ENCODE results near the gene SUMF2.
"Not testable (repeated sequence)": the region's sequence is repeated elsewhere in the genome, so short reads cannot be mapped to it uniquely, and the experiment has no call there.

The SUMF2 gene

DNA sequence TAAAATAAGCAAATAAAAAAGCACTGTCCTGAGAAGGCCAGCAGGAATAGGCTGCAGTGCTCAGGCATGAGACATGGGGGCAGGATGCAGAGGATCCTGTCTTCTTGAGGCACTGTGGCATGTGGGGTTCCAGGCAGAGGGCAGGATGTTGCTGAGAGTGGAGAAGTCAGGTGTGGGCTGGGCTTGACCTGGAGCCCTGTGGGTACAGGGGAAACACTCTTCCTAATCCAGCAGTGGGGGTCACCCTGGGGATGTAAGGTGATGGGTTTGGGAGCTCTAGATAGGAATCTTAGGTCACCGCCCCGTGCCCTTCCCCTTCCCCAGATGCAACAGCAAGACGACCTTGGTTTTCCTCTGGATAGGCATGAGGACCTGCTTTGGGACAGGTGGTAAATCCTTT, 13.6 kb downstream of the SUMF2 start:
- H3K27ac Mint-ChIP-seq (ENCODE audit: low read depth), result no peak overlapping the region
- no peak overlapping the region for H3K4me3 Mint-ChIP-seq
- no peak for DNase-seq (ENCODE audit: low spot score in 2 of 2)
- no peaks in the 10 kb centered on the region for H3K9me3 Mint-ChIP-seq
- peaks cover 6% of the 10 kb centered on the region for H3K4me1 Mint-ChIP-seq
- no peaks in the 10 kb centered on the region for H3K27me3 Mint-ChIP-seq
- H3K36me3 Mint-ChIP-seq (ENCODE audit: insufficient read depth), result peaks cover 22% of the 10 kb centered on the region
- ATAC-seq (replicated peaks; ENCODE audit: extremely low read depth, poor library complexity, severe bottlenecking), result no peak

DNA sequence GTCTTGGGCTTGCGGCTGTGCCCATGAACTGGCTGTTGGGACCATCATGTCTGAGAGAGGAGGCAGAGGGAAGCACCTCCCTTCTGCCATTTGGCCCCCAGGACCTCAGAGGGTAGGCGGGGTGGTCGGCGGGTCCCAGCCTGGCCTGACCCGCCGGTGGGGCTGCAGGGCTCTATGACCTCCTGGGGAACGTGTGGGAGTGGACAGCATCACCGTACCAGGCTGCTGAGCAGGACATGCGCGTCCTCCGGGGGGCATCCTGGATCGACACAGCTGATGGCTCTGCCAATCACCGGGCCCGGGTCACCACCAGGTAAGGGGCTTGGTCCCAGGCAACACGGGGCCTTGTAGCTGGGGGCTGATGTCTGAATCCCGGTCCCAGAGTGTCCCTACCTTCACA, 14.1 kb downstream of the SUMF2 start:
- no peaks in the 10 kb centered on the region for H3K27me3 Mint-ChIP-seq
- no peak overlapping the region for H3K4me3 Mint-ChIP-seq
- H3K4me1 Mint-ChIP-seq, result peaks cover 6% of the 10 kb centered on the region
- no peak for DNase-seq (ENCODE audit: low spot score in 2 of 2)
- H3K9me3 Mint-ChIP-seq, result no peaks in the 10 kb centered on the region
- H3K36me3 Mint-ChIP-seq (ENCODE audit: insufficient read depth), result peaks cover 22% of the 10 kb centered on the region
- ATAC-seq (replicated peaks; ENCODE audit: extremely low read depth, poor library complexity, severe bottlenecking), result no peak
- no peak overlapping the region for H3K27ac Mint-ChIP-seq (ENCODE audit: low read depth)

DNA sequence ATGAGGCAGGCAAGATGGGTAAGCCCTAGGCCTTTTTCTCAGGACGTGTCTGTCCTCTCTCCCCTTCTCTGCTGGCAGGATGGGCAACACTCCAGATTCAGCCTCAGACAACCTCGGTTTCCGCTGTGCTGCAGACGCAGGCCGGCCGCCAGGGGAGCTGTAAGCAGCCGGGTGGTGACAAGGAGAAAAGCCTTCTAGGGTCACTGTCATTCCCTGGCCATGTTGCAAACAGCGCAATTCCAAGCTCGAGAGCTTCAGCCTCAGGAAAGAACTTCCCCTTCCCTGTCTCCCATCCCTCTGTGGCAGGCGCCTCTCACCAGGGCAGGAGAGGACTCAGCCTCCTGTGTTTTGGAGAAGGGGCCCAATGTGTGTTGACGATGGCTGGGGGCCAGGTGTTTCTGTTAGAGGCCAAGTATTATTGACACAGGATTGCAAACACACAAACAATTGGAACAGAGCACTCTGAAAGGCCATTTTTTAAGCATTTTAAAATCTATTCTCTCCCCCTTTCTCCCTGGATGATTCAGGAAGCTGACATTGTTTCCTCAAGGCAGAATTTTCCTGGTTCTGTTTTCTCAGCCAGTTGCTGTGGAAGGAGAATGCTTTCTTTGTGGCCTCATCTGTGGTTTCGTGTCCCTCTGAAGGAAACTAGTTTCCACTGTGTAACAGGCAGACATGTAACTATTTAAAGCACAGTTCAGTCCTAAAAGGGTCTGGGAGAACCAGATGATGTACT, 15.5 kb downstream of the SUMF2 start:
- DNase-seq (ENCODE audit: low spot score in 2 of 2) (no peak), ATAC-seq (replicated peaks; ENCODE audit: extremely low read depth, poor library complexity, severe bottlenecking) (no peak)
- Mint-ChIP-seq H3K9me3 (no peaks in the 10 kb centered on the region), H3K36me3 (ENCODE audit: insufficient read depth) (peaks cover 11% of the 10 kb centered on the region), H3K4me3 (no peak overlapping the region), H3K27me3 (no peaks in the 10 kb centered on the region), H3K4me1 (no peaks in the 10 kb centered on the region), H3K27ac (ENCODE audit: low read depth) (peak overlapping the region; percentile 40)

DNA sequence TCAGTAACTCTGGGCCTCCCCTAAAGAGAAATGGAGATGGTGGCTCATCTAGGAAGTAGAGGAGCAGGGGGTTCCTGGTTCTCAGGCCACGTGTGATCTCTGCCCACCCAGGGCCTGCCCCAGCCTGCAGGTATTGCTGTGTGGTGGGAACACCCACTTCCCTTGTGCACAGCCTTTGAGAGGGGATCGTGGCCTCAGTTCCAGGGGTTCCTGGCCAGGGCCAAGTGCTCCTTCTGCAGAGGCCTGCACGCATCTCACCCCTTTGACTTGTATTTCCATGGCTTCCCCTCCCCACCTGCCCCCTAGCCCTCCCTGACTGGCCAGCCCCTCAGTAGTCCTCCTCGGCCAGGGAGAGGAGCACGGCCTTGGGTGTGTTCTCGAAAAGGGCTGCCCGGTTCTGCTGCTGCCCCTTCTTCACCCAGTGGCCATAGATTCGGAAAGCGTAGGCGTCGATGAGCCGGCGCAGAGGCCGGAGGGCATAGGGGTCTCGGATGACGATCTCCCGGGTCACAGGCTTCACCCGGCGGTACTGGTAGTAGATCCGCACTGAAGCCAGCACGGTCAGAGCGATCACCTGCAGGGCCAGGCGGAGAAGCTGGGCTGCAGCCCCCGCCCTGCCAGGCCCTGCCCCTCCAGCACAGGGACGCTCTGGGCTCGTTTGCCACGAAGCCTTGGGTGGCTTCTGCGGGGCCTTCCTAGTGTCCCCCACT, 16.8 kb downstream of the SUMF2 start:
- not testable (repeated sequence) for ATAC-seq (replicated peaks; ENCODE audit: extremely low read depth, poor library complexity, severe bottlenecking); H3K27ac Mint-ChIP-seq (ENCODE audit: low read depth); H3K4me3 Mint-ChIP-seq; H3K9me3 Mint-ChIP-seq; H3K27me3 Mint-ChIP-seq; H3K4me1 Mint-ChIP-seq; H3K36me3 Mint-ChIP-seq (ENCODE audit: insufficient read depth); DNase-seq (ENCODE audit: low spot score in 2 of 2)

DNA sequence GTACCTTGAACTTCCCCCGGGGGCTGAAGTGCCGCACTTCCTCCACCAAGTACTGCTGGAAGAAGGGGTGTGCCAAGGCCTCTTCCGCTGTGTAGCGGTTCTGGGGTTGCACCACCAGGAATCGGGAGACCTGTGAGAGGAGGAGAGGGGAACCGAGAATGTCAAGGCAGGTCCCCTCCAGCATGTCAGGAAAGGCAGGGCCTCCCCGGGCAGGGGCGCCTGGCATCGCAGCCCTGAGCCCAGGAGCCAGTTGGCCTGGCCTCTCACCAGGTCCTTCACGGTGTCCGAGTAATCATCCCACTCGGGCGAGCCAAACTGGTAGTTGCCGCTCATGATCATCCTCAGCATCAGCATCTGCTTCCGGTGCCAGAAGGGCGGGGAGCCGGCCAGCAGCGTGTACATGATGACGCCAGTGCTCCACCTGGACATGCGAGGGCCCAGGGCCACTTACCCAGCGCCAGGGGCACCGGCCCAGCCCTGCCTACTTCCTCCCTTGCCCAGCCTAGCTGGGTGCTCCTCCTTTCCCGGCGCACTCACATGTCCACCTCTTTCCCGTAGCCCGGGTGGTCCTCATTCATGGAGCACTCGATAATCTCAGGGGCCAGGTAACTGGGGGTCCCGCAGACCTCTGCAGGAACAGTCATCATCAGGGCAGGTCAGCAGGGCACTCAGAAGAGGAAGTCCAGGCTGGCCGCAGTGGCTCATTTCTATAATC, 17.7 kb downstream of the SUMF2 start:
- Mint-ChIP-seq H3K27ac (ENCODE audit: low read depth) (no peak overlapping the region), H3K4me3 (no peak overlapping the region), H3K4me1 (no peaks in the 10 kb centered on the region), H3K27me3 (no peaks in the 10 kb centered on the region), H3K36me3 (ENCODE audit: insufficient read depth) (peaks cover 9% of the 10 kb centered on the region), H3K9me3 (no peaks in the 10 kb centered on the region)
- ATAC-seq (replicated peaks; ENCODE audit: extremely low read depth, poor library complexity, severe bottlenecking), result no peak
- no peak for DNase-seq (ENCODE audit: low spot score in 2 of 2)

DNA sequence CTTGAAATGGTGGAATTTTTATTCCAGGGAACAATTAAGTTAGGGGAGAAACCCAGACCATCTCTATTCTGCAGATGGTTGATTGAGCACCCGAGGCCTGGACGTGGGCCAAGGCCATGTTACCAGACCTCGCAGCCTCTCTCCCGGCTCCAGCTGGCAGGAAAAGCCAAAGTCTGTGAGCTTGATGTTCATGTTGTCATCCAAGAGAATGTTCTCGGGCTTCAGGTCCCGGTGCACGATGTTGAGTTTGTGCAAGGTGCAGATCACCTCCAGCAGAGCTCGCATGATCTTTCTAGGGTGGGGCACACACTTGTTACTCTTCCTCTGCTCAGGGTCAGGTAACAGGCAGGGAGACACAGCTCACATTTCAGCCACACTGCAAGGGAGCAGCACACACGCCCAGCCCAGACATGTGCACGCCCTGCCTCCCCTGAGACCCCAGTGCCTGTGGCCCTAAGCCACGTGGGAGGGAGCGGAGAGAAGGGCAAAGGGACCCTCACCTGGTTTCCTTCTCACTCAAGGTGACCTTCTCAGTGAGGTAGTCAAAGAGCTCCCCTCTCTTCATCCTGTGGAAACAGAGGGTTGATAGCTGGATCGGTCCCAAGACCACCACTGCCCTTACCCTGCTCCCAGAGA, 19.2 kb downstream of the SUMF2 start:
- ATAC-seq (replicated peaks; ENCODE audit: extremely low read depth, poor library complexity, severe bottlenecking) (no peak), DNase-seq (ENCODE audit: low spot score in 2 of 2) (no peak)
- no peak overlapping the region for H3K4me3 Mint-ChIP-seq
- H3K9me3 Mint-ChIP-seq, result no peaks in the 10 kb centered on the region
- no peaks in the 10 kb centered on the region for H3K4me1 Mint-ChIP-seq
- H3K36me3 Mint-ChIP-seq (ENCODE audit: insufficient read depth), result peaks cover 7% of the 10 kb centered on the region
- H3K27me3 Mint-ChIP-seq, result no peaks in the 10 kb centered on the region
- H3K27ac Mint-ChIP-seq (ENCODE audit: low read depth), result no peak overlapping the region

DNA sequence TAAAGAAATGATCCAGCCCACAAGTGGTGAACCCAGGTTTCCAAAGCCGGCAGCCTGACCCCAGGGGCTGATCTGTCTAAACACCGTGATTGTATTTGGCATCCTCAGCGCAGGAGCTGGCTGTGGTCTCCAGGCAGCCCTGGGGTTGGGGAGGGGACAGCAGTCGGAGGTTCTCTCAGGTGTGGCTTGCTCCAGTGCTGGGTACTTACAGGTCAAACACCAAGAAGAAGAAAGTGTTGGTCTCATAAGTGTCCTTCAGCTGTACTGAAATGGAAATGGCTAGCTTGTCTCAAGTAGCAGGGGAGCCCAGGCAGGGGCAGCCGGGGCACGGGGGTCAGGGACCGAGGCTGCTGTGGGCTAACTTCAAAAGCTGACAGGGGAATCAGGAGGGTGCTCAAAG, 22.7 kb downstream of the SUMF2 start:
- Mint-ChIP-seq H3K4me1 (no peaks in the 10 kb centered on the region), H3K4me3 (no peak overlapping the region), H3K27ac (ENCODE audit: low read depth) (no peak overlapping the region), H3K9me3 (no peaks in the 10 kb centered on the region), H3K36me3 (ENCODE audit: insufficient read depth) (peaks cover 10% of the 10 kb centered on the region), H3K27me3 (no peaks in the 10 kb centered on the region)
- ATAC-seq (replicated peaks; ENCODE audit: extremely low read depth, poor library complexity, severe bottlenecking) (no peak), DNase-seq (ENCODE audit: low spot score in 2 of 2) (no peak)

DNA sequence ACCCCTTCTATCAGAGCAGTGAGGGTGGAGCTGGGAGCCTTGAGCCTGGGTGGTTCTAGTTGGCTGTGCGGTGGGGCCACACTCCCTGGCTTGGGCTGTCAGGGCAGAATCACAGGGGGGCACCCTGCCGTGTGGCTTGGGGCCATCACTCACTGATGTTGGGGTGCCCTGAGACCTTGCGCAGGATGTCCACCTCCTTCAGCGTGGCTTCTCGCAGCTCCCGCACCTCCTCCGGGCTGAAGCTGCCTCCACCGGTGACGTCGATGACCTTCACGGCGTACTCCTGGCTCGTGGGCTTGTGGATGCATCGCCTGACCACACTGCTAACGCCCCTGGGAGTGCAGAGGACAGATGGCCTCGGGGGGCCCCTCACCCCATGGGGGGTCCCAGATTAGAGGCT, 23.4 kb downstream of the SUMF2 start:
- Mint-ChIP-seq H3K4me1 (no peaks in the 10 kb centered on the region), H3K27ac (ENCODE audit: low read depth) (no peak overlapping the region), H3K36me3 (ENCODE audit: insufficient read depth) (peaks cover 10% of the 10 kb centered on the region), H3K9me3 (no peaks in the 10 kb centered on the region), H3K4me3 (no peak overlapping the region), H3K27me3 (no peaks in the 10 kb centered on the region)
- DNase-seq (ENCODE audit: low spot score in 2 of 2), result no peak
- no peak for ATAC-seq (replicated peaks; ENCODE audit: extremely low read depth, poor library complexity, severe bottlenecking)

DNA sequence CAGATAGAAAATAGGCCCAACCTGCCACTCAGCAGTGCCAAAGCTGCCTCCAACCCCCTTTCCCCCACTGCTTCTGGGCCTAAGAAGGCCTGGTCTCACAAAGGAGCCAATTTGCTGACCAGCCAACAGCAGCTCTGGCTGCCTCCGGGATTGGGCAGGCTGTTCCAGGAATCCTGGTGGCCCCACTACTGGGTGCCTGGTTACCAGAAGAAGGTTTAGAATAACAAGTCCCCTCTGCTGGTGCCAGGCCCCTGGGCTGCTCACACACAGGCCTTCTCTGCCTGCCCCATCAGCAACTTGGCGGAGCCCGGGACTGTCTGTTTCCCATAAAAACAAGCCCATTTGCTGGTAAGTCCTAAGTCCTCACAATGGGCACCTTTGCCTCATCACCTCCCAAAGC, 27.5 kb downstream of the SUMF2 start:
- Mint-ChIP-seq H3K27me3 (no peaks in the 10 kb centered on the region), H3K27ac (ENCODE audit: low read depth) (no peak overlapping the region), H3K4me3 (no peak overlapping the region), H3K4me1 (no peaks in the 10 kb centered on the region), H3K9me3 (no peaks in the 10 kb centered on the region), H3K36me3 (ENCODE audit: insufficient read depth) (peaks cover 14% of the 10 kb centered on the region)
- ATAC-seq (replicated peaks; ENCODE audit: extremely low read depth, poor library complexity, severe bottlenecking), result no peak
- no peak for DNase-seq (ENCODE audit: low spot score in 2 of 2)

DNA sequence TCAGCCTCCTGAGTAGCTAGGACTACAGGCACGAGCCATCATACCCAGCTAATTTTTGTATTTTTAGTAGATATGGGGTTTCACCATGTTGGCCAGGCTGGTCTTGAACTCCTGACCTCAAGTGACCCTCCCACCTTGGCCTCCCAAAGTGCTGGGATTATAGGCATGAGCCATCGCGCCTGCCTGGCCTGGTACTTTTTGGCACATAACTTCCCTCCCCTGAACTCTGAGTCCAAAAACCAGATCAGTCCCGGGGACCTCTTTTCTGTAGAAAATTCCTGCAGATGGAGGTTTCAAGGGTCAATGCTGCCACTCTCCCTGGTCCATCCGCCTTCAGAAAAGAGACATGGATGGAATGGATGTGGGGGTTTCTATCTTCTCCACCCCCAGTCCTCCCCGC, 28.3 kb downstream of the SUMF2 start:
- H3K4me3 Mint-ChIP-seq; H3K4me1 Mint-ChIP-seq; H3K9me3 Mint-ChIP-seq; H3K27me3 Mint-ChIP-seq; ATAC-seq (replicated peaks; ENCODE audit: extremely low read depth, poor library complexity, severe bottlenecking); DNase-seq (ENCODE audit: low spot score in 2 of 2); H3K27ac Mint-ChIP-seq (ENCODE audit: low read depth): not testable (repeated sequence)
- peaks cover 16% of the 10 kb centered on the region for H3K36me3 Mint-ChIP-seq (ENCODE audit: insufficient read depth)

DNA sequence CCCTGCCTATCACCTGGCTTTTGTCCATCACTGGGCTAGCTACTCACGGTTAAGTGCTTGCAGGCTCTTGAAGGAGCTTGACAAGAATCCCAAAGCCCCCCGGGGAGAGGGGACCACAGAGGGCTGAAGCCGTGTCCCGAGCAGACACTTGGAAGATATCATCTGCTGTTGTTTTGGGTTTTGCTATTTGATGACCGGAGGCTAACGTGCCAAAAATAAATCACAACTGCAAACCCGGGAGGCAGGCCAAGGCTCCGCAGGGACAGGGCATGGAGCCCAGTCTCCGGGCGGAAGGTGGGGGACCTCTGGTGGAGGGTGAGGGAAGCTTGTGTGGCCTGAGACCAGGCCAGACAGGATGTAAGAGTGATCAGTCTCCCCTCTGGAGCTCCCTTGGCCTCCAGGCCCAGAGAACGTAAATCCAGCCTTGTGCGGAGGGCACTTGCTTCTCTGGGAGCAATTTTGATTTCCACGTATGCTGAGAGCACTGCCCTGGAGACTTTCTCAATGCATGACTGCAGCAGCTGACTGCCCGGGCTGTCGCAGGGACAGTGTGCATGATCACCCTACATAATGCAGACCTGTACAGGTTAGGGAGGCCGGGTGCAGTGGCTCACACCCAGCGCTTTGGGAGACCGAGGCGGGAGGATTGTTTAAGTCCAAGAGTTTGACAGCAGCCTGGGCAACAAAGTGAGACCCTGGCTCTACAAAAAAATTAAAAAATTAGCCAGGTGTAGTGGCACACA, 28.9 kb downstream of the SUMF2 start, which contains the start of gene PHKG1:
Gene PHKG1, minus strand, starts transcription at position 164 of the 743 bp plus-strand sequence. CDS start 4,011 bp downstream, outside the sequence.
- H3K9me3 Mint-ChIP-seq, result no peaks in the 10 kb centered on the region
- H3K4me1 Mint-ChIP-seq, result no peaks in the 10 kb centered on the region
- H3K27me3 Mint-ChIP-seq, result no peaks in the 10 kb centered on the region
- ATAC-seq (replicated peaks; ENCODE audit: extremely low read depth, poor library complexity, severe bottlenecking) (no peak), DNase-seq (ENCODE audit: low spot score in 2 of 2) (no peak)
- no peak within 1 kb of the TSS for H3K4me3 Mint-ChIP-seq
- H3K27ac Mint-ChIP-seq (ENCODE audit: low read depth), result no peak within 1 kb of the TSS
- peaks cover 18% of the 10 kb centered on the region for H3K36me3 Mint-ChIP-seq (ENCODE audit: insufficient read depth)

DNA sequence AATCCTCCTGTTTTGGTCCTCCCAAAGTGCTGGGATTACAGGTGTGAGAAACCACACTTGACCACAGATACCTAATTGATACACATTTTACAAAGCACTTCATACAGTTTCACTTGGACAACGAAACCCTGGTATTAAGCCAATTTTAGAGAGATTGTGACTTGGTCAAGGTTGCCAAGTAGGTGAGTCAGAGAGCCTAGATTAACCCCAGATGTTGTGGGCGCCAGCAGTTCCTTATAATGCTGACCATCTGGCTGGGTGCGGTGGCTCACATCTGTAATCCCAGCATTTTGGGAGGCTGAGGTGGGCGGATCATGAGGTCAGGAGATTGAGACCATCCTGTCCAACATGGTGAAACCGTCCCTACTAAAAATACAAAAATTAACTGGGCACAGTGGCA, 33.6 kb downstream of the SUMF2 start:
- Mint-ChIP-seq H3K27ac (ENCODE audit: low read depth) (no peak overlapping the region), H3K27me3 (no peaks in the 10 kb centered on the region), H3K4me3 (no peak overlapping the region), H3K4me1 (no peaks in the 10 kb centered on the region), H3K9me3 (no peaks in the 10 kb centered on the region), H3K36me3 (ENCODE audit: insufficient read depth) (peaks cover 42% of the 10 kb centered on the region)
- DNase-seq (ENCODE audit: low spot score in 2 of 2) (no peak), ATAC-seq (replicated peaks; ENCODE audit: extremely low read depth, poor library complexity, severe bottlenecking) (no peak)

Data from central memory CD8-positive, alpha-beta T cell (primary cell).